Stimulated activated CD4-positive, alpha-beta T cell treated with anti-CD3 and anti-CD28 coated beads, TNF-alpha, amount 100 ng/mL, for 48 hours (primary cell): ENCODE results near the gene ATP8B4.

ENCODE experiments used
- DNase-seq, 3 donors: peaks; one replicate each; pipeline ENCODE4 v3.0.0-alpha.2; 2020; ENCODE audit warnings: low read depth in 3 of 3

The ATP8B4 gene

GRCh38 chr15:49857496-49858475 lies 261.2 kb downstream of the ATP8B4 start:
- DNase-seq = no peak

- DNase-seq = no peak
Observed at GRCh38 chr15:49855917-49856637, 263.0 kb downstream of the ATP8B4 start.

DNA sequence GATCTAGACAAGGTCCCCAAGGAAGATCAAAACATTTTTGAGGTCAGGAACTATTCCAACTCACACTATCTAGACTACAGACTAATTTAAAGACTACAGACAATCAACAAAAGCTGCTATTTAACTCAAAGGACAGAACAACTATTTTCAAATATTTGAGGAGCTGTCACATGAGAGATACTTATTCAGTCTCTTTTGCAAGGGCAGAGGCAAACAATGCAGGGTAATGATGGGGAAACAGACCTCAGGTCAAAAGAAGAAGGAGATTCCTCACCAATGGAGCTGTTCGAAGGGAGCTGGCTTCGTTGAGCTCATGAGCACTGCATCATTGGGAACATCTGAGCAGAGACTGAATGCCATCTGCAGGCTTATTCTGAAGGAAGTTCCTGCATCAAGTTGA lies 266.3 kb downstream of the ATP8B4 start:
- no peak for DNase-seq

DNA sequence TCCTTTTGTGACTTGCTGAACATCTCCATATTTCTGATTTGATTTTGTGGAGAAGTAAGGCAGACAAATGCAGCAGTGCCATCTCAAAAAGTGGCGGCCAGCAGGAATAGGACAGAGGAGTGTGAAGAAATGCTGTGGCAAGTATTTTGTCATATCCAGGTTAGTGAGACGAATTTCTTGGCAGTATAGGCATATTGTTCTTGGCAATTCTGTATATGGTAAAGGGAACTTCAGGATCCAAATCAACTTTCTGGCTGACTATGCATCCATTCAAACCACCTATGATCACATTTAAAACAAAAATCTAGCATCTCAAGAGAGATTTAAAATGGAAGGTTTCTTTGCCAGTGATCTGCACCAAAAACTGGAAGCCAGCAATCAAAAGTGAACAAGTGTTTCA lies 270.2 kb downstream of the ATP8B4 start:
- DNase-seq = no peak

GRCh38 chr15:49848282-49848724 lies 270.7 kb downstream of the ATP8B4 start:
- no peak for DNase-seq

DNA sequence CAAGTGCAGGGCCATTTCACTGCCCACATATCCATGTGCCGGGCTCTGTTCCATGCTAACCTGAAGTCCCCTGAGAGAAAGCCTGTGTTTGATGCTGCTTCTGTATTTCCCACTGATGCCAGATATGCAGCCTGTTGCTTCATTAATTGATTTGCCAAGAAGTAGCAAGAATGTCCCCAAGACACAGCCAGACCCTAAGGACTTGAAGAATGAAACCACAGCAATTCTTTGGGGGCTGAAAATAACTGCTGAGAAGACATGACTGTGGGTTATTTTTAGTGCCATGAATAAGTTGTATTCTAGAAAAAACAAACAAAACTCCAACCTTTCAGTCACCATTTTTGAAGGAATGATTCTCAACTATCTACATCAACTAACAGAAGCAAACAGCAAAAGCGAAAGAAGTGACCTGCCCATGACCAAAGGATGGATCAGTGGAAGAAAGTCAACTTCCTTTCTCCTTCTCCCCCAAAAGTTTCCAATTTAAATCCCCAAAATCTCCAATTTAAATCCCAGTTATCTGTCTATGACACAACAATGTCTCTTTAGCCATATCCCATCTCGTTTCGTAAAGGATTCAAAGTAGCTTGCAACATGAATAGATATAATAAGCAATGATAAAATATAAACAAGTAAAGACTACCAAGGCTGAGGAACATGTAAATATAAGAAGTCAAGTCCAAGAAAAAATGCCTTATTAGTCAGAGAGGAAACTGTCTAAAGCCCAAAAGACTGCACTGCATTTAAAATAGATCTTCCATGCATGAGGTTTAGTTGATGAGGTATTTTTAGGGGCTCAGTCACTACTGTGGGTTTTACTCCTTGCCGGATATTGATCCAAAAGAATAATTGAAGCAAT lies 271.4 kb downstream of the ATP8B4 start:
- DNase-seq = no peak

DNA sequence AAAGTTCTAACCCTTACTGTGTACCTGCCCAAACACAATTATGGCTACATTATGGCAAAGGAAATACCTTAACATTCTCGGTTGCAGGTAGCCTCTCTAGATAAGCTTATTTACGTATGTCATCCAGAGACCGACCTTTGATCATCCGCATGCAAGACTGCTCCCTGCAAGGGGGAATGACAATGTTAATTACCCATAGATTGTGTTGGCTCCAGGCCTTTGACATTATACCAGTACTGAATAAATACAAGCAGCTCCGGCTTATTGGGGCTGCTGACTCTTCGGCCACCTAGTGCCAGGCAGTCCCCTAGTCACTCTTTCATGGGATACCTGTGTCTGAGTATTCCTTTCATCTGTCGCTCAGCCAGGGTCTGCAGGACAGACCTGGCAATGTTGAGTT lies 274.6 kb downstream of the ATP8B4 start:
- no peak for DNase-seq

- no peak for DNase-seq
Observed at GRCh38 chr15:49843725-49844124, 275.3 kb downstream of the ATP8B4 start.

- no peak for DNase-seq
Observed at GRCh38 chr15:49842031-49842730, 276.9 kb downstream of the ATP8B4 start.

- DNase-seq = no peak
Observed at GRCh38 chr15:49832511-49832910, 286.5 kb downstream of the ATP8B4 start.

DNA sequence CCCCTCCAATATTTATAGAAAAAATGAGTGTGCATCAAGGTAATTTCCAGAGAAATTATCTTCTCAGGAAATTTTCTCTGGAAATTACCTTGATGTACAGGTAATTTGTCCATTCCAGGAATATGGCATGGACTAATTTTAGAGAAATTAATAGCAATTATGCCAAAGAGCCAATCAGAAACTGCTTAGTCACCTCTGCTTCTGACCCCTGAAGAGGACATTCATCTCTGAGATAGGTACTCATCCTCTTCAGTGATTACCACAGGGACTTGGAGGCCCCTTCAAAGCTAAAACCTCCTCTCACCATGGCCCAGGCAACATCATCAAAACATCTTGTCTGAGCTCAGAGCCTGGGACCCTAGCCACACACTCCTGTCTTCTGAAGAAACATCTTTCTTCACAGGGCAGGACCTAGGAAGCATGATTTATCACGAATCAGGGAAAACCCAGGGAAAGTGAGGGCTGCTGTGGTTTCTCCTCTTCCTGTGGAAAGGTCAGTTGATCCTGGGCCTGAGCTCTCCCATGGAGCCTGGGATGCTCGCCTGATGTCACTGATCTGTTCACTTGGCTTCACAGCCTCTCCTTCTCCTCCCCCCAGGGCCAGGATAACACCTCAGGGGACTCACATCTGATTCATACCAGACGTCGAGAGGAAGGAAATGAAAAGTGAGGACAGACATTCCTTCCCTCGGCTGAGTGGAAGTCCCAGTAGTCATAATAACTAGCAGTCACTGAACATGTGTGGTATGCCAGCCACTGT lies 287.6 kb downstream of the ATP8B4 start:
- no peak for DNase-seq

DNA sequence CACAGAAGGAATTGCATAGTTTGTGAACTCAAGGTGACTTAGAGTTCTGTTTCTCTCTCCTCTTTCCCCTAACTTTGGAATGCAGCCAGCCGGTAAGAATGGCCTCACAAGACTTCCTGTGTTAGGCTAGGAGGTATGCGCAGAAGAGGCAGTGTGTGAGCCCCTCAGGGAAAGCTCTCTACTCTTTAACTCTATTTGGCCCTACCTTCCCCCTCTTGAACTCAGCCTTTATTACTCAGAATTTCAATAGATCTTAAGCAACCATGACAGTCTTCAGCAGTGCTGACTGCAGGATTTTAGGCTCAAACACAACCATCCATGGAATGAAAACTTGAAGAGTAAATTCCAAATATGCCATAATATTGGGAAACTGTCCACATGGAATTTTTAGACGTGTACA lies 288.6 kb downstream of the ATP8B4 start:
- DNase-seq = no peak

DNA sequence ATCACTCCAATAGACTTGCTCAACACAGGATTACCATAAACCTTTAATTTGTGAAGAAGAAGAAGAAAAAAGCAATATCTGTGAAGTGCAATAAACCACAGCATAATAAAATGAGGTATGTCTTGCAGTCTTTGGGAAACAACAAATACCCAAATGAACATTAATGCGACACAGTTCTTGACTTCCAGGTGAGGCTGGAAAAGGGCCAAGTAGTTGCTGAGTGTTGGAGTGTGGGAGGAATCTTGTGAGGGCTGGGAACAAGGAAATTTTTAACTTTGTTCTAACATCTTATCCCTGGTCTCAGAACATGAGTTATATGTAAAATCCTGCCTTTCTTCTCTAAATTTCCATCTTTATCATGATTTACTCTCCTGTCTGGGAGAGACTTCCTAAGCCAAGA lies 291.7 kb downstream of the ATP8B4 start:
- no peak for DNase-seq

DNA sequence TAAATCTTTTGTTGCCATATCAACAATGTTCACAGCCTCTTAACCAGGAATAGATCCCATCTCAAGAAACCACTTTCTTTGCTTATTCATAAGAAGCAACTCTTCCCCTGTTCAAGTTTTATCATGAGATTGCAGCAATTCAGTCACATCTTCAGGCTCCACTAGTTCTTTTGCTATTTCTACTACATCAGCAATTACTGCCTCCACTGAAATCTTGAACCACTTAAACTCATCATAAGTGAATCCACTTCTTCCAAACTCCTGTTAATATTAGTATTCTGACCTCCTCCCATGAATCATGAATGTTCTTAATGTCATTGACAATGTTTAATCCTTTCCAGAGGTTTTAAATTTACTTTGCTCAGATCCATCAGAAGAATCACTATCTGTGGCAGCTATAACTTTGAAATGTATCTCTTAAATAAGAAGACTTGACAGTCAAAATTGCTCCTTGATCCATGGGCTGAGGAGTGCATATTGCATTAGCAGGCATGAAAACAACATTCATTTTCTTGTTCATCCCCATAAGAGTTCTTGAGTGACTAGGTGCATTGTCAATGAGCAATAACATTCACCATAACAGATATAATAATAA lies 292.3 kb downstream of the ATP8B4 start:
- DNase-seq = no peak

GRCh38 chr15:49824775-49825099 lies 294.3 kb downstream of the ATP8B4 start:
- no peak for DNase-seq

- DNase-seq = no peak
Observed at GRCh38 chr15:49823987-49824774, 294.9 kb downstream of the ATP8B4 start.

GRCh38 chr15:49817100-49817499 lies 301.9 kb downstream of the ATP8B4 start:
- DNase-seq = no peak

- DNase-seq = no peak
Observed at GRCh38 chr15:49815950-49816349, 303.1 kb downstream of the ATP8B4 start.

DNA sequence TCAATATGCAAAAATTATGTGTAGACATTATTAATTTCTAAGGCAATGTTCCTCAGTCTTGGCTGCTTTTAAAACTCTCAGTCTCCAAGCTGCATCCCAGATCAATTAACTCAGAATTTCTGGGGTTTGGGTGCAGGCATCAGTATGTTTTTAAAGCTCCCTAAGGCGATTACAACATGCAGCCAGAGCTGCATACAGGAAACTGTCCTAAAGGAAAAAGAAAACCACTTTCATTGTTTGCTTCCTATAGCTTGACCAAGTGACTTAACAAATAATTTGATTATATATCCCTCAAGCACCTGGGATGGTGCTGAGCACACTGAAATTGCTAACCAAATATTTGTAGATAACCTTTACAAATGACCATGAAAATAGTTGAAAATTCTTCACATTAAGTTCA lies 303.5 kb downstream of the ATP8B4 start:
- no peak for DNase-seq
